Measurements from ENCODE around the gene B3GALT2.
"Not testable (repeated sequence)": the region's sequence is repeated elsewhere in the genome, so short reads cannot be mapped to it uniquely, and the experiment has no call there.

Gene B3GALT2

GRCh38 chr1:193190096-193190744, 3.8 kb upstream of the B3GALT2 start:
- no peak for TF ChIP-seq ZNF274 (IDR thresholded peaks at IDR 0.05; ENCODE audit: low read depth, low read length)

GRCh38 chr1:193189442-193190095, 3.2 kb upstream of the B3GALT2 start:
- TF ChIP-seq ZNF274 (IDR thresholded peaks at IDR 0.05; ENCODE audit: low read depth, low read length) = no peak
- no peak overlapping the region for H3K4me3 ChIP-seq (ENCODE audit: low read length)

More at GRCh38 chr1:193190096-193190744, 3.8 kb upstream of the B3GALT2 start:
- no peak overlapping the region for H3K4me3 ChIP-seq (ENCODE audit: low read length)

- not testable (repeated sequence) for H3K4me3 ChIP-seq (ENCODE audit: low read length)
Observed at GRCh38 chr1:193188915-193189314, 2.5 kb upstream of the B3GALT2 start.

GRCh38 chr1:193187114-193187513, 701 bp upstream of the B3GALT2 start:
- TF ChIP-seq ZNF274 (IDR thresholded peaks at IDR 0.05; ENCODE audit: low read depth, low read length) = no peak
- no peak overlapping the region for H3K4me3 ChIP-seq (ENCODE audit: low read length)

GRCh38 chr1:193185211-193185610, 1.2 kb downstream of the B3GALT2 start:
- no peak for TF ChIP-seq ZNF274 (IDR thresholded peaks at IDR 0.05; ENCODE audit: low read depth, low read length)

GRCh38 chr1:193184776-193185175, 1.6 kb downstream of the B3GALT2 start:
- no peak for TF ChIP-seq ZNF274 (IDR thresholded peaks at IDR 0.05; ENCODE audit: low read depth, low read length)
- H3K4me3 ChIP-seq (ENCODE audit: low read length) = no peak overlapping the region

More at GRCh38 chr1:193185211-193185610, 1.2 kb downstream of the B3GALT2 start:
- H3K4me3 ChIP-seq (ENCODE audit: low read length) = no peak overlapping the region

- no peak overlapping the region for H3K4me3 ChIP-seq (ENCODE audit: low read length)
Observed at GRCh38 chr1:193183019-193183627, 3.3 kb downstream of the B3GALT2 start.

GRCh38 chr1:193181985-193182384, 4.4 kb downstream of the B3GALT2 start:
- H3K4me3 ChIP-seq (ENCODE audit: low read length) = no peak overlapping the region
- no peak for TF ChIP-seq ZNF274 (IDR thresholded peaks at IDR 0.05; ENCODE audit: low read depth, low read length)

More at GRCh38 chr1:193183019-193183627, 3.3 kb downstream of the B3GALT2 start:
- no peak for TF ChIP-seq ZNF274 (IDR thresholded peaks at IDR 0.05; ENCODE audit: low read depth, low read length)

GRCh38 chr1:193181536-193181935, 4.9 kb downstream of the B3GALT2 start:
- H3K4me3 ChIP-seq (ENCODE audit: low read length) = no peak overlapping the region
- TF ChIP-seq ZNF274 (IDR thresholded peaks at IDR 0.05; ENCODE audit: low read depth, low read length) = no peak

- no peak overlapping the region for H3K4me3 ChIP-seq (ENCODE audit: low read length)
- no peak for TF ChIP-seq ZNF274 (IDR thresholded peaks at IDR 0.05; ENCODE audit: low read depth, low read length)
Observed at GRCh38 chr1:193179094-193179493, 7.3 kb downstream of the B3GALT2 start.

GRCh38 chr1:193176788-193177187, 9.6 kb downstream of the B3GALT2 start:
- no peak for TF ChIP-seq ZNF274 (IDR thresholded peaks at IDR 0.05; ENCODE audit: low read depth, low read length)
- H3K4me3 ChIP-seq (ENCODE audit: low read length) = no peak overlapping the region

GRCh38 chr1:193176113-193176512, 10.3 kb downstream of the B3GALT2 start:
- no peak for TF ChIP-seq ZNF274 (IDR thresholded peaks at IDR 0.05; ENCODE audit: low read depth, low read length)
- no peak overlapping the region for H3K4me3 ChIP-seq (ENCODE audit: low read length)

- TF ChIP-seq ZNF274 (IDR thresholded peaks at IDR 0.05; ENCODE audit: low read depth, low read length) = no peak
- no peak overlapping the region for H3K4me3 ChIP-seq (ENCODE audit: low read length)
Observed at GRCh38 chr1:193157360-193157759, 29.1 kb downstream of the B3GALT2 start.

- TF ChIP-seq ZNF274 (IDR thresholded peaks at IDR 0.05; ENCODE audit: low read depth, low read length) = no peak
- H3K4me3 ChIP-seq (ENCODE audit: low read length) = no peak overlapping the region
Observed at GRCh38 chr1:193156822-193157142, 29.6 kb downstream of the B3GALT2 start.

GRCh38 chr1:193156117-193156821, 30.1 kb downstream of the B3GALT2 start:
- no peak for TF ChIP-seq ZNF274 (IDR thresholded peaks at IDR 0.05; ENCODE audit: low read depth, low read length)
- no peak overlapping the region for H3K4me3 ChIP-seq (ENCODE audit: low read length)
